RWPE1 (cell line): ENCODE data around the gene DVL1.
A peak's percentile ranks its signal among the peaks of the same experiment; 100 is the strongest.

ENCODE experiments used
- CTCF ChIA-PET: fragments of 350-600 bp; sonication (Branson Sonifier 250); formaldehyde crosslinking; extraction: SDS; loops from one replicate; lab custom pipeline; 2021; lab: Yijun Ruan, JAX
- POLR2A ChIA-PET: fragments of 400-600 bp; formaldehyde crosslinking; extraction: SDS; loops from one replicate; lab custom pipeline; 2020; ENCODE audit warnings: antibody characterized with exemption; ENCODE audit not compliant: low non-redundant PET; lab: Yijun Ruan, JAX
- DNase-seq: peaks from one replicate; pipeline ENCODE4 v3.0.0; 2012; ENCODE audit warnings: low spot score
- H3K27ac ChIP-seq: fragments of 450-650 bp; 2 replicates; pipeline ENCODE4 v1.5.1; 2017
- CTCF ChIP-seq: fragments of 450-650 bp; conservative IDR thresholded peaks from 2 replicates; pipeline ENCODE4 v1.5.1; 2017; ENCODE audit warnings: low read depth, mild to moderate bottlenecking

Gene DVL1

GRCh38 chr1:1292442-1292779 is 56.8 kb downstream of the DVL1 start:
- ChIA-PET CTCF (interaction anchor here (0.5 to 3.2 kb wide), 15 partner anchors 8 to 295 kb away, joined by 3 to 61 read pairs (median 5); no protein-coding TSS in a partner anchor), POLR2A (no interaction called here)
- no peak for DNase-seq
- H3K27ac ChIP-seq, result peak overlapping the region; percentile 65
- TF ChIP-seq CTCF, result no peak

GRCh38 chr1:1291548-1292441 is 57.4 kb downstream of the DVL1 start:
- CTCF ChIA-PET, result interaction anchor here (0.5 to 3.2 kb wide), 23 partner anchors 8 to 307 kb away, joined by 3 to 61 read pairs (median 4); no protein-coding TSS in a partner anchor
- H3K27ac ChIP-seq, result peak overlapping the region; percentile 65
- DNase-seq, result peak; percentile 67
- POLR2A ChIA-PET, result no interaction called here
- TF ChIP-seq CTCF, result peak; percentile 83

- TF ChIP-seq CTCF, result no peak
- peak overlapping the region; percentile 65 for H3K27ac ChIP-seq
- no peak for DNase-seq
- CTCF ChIA-PET, result interaction anchor here (0.5 to 3.2 kb wide), 17 partner anchors 9 to 306 kb away, joined by 3 to 61 read pairs (median 4); no protein-coding TSS in a partner anchor
- POLR2A ChIA-PET, result no interaction called here
These were observed 58.1 kb downstream of the DVL1 start for GRCh38 chr1:1291023-1291528.

- ChIA-PET POLR2A (no interaction called here), CTCF (interaction anchor here (0.6 to 3.2 kb wide), 7 partner anchors 9 to 187 kb away, joined by 3 to 61 read pairs (median 7); no protein-coding TSS in a partner anchor)
- no peak overlapping the region for H3K27ac ChIP-seq
- DNase-seq, result no peak
- TF ChIP-seq CTCF, result 0 out of 2 replicates have a peak, but pooled peaks have one; percentile 17
These were observed 58.9 kb downstream of the DVL1 start for GRCh38 chr1:1290238-1290731.

GRCh38 chr1:1287288-1288110 is 61.7 kb downstream of the DVL1 start:
- ChIA-PET CTCF (no interaction called here), POLR2A (no interaction called here)
- no peak for DNase-seq
- no peak overlapping the region for H3K27ac ChIP-seq
- TF ChIP-seq CTCF, result no peak
